22Rv1 (cell line): ENCODE data around the gene PSAT1.

Source experiments
- H3K27ac ChIP-seq: fragments of 450-650 bp; 2 replicates; pipeline ENCODE4 v1.5.1; 2017
- CTCF ChIP-seq: fragments of 450-650 bp; IDR thresholded peaks from 2 replicates; pipeline ENCODE4 v1.5.1; 2017; ENCODE audit warnings: mild to moderate bottlenecking
- ZFX ChIP-seq: fragments of 450-650 bp; IDR thresholded peaks from 2 replicates; pipeline ENCODE4 v1.6.1; 2017; ENCODE audit warnings: antibody characterized with exemption, borderline replicate concordance

PSAT1 gene

DNA sequence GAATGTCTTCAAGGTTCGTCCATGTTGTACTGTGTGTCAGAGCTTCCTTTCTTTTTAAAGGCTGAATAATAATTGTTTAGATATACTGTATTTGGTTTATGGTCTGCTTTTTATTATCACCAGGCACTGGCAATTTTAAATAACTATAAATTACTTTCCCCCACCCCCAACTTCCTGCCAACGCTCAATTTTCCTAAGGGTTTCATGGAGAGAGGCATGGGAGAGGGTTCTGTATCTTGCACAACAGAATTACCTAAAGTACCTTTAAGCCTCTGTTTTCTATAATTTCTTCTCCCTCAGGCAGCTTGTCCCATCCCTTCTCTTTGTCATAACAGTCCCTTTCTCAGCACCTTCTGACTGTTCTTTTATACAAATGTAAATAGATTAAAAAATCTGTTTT lies 10.4 kb downstream of the PSAT1 start:
- no peak overlapping the region for H3K27ac ChIP-seq
- no peak for TF ChIP-seq ZFX
- TF ChIP-seq CTCF, result no peak

DNA sequence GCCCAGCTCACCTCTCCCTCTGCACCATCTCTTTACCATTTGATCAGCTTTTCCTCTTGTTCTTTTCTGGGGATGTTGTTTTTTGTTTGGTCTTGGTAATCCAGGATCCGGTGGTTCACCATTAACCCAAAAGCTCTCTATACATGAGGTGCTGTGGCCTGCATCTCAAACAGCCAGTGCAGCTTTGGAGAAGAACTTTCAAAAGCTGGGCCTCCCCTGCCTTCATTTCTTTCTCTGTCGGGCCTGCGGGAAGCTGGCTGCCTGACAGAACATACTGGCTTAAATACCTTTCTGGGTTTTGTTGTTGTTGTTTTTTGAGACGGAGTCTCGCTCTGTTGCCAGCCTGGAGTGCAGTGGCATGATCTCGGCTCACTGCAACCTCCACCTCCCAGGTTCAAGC lies 12.1 kb downstream of the PSAT1 start:
- H3K27ac ChIP-seq, result peak overlapping the region; percentile 90; the same call in 1 of the 2 replicates
- TF ChIP-seq ZFX, result no peak
- no peak for TF ChIP-seq CTCF

DNA sequence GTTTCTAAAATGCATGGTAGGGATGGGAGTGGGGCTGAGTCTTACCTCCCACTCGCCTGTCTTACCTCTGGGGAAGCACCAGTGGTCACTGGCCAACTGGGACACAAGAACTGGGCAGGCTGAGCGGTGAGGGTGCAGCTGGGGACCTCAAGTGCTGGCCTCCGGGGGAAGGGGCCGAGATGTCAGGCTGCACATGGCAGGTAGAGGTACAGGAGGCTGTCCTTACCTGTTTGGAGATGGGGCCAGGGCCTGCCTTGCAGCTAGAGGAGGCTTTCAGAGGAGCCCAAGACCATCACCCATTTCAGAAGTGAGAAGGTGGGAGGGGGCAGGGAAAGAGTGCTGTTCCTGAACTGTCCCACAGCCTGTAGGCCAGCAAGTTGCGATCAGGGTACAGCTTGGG lies 14.2 kb downstream of the PSAT1 start:
- peak overlapping the region; percentile 90 for H3K27ac ChIP-seq

GRCh38 chr9:78311886-78312524 lies 15.1 kb downstream of the PSAT1 start:
- TF ChIP-seq CTCF, result no peak
- no peak for TF ChIP-seq ZFX
- peak overlapping the region; percentile 90 for H3K27ac ChIP-seq

More for the DNA sequence above, 14.2 kb downstream of the PSAT1 start:
- TF ChIP-seq CTCF, result no peak
- TF ChIP-seq ZFX, result no peak

DNA sequence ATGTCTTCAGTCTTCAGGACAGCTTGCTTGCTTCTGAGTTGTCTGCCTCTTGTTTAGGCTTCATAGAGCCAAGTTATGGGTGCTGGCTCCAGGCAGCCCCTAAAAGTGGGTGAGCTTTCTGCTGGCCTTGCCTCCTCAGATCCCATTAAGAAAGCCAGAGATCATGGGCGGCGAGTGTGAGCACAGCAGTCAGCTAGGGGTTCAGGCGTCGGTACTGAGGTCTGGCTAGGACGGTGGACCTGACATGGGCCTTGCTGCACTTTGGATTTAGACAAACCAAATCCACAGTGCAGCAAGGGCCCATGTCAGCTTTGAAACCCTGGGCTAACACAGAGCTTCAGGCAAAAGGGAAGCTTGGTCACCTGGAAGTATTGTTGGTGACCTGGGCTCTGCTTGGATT lies 17.6 kb downstream of the PSAT1 start:
- TF ChIP-seq ZFX, result no peak
- TF ChIP-seq CTCF, result no peak

GRCh38 chr9:78314953-78315870 lies 18.3 kb downstream of the PSAT1 start:
- peak overlapping the region; percentile 12; the same call in 1 of the 2 replicates for H3K27ac ChIP-seq
- TF ChIP-seq CTCF (no peak), ZFX (no peak)

More for the DNA sequence above, 17.6 kb downstream of the PSAT1 start:
- 0 out of 2 replicates have a peak overlapping the region, but pooled peaks have one; percentile 12 for H3K27ac ChIP-seq
